H9 (cell line): ENCODE results near the gene MAD1L1. TPM values are rescaled to one million over a fixed set of nuclear protein-coding genes. Genes with fewer than 3 reads are reported as not detected.

ENCODE experiments used
- DNase-seq: peaks from one replicate; pipeline ENCODE4 v3.0.0-alpha.2; 2017
- H2AFZ ChIP-seq: one replicate; pipeline ENCODE4 v1.6.1; 2013; ENCODE audit warnings: mild to moderate bottlenecking, low read length, control low read depth, moderate library complexity
- H2AK5ac ChIP-seq: 2 replicates; pipeline ENCODE4 v1.6.1; 2013; ENCODE audit warnings: low read length, control low read depth, mixed read lengths; ENCODE audit not compliant: insufficient read length
- H2BK120ac ChIP-seq: one replicate; pipeline ENCODE4 v1.6.1; 2013; ENCODE audit warnings: low read depth, mild to moderate bottlenecking, low read length, control low read depth, inconsistent platforms; ENCODE audit not compliant: poor library complexity, severe bottlenecking
- H2BK12ac ChIP-seq: 2 replicates; pipeline ENCODE4 v1.6.1; 2013; ENCODE audit warnings: low read length, control low read depth, mixed read lengths, low read depth; ENCODE audit not compliant: insufficient read length
- H2BK15ac ChIP-seq: 2 replicates; pipeline ENCODE4 v1.6.1; 2013; ENCODE audit warnings: low read depth, low read length, control low read depth
- H2BK20ac ChIP-seq: one replicate; pipeline ENCODE4 v1.6.1; 2013; ENCODE audit warnings: low read depth, mild to moderate bottlenecking, low read length, control low read depth, inconsistent platforms; ENCODE audit not compliant: poor library complexity, severe bottlenecking
- H2BK5ac ChIP-seq: 2 replicates; pipeline ENCODE4 v1.6.1; 2013; ENCODE audit warnings: low read length, control low read depth, mixed read lengths; ENCODE audit not compliant: insufficient read length
- H3K14ac ChIP-seq: 2 replicates; pipeline ENCODE4 v1.6.1; 2013; ENCODE audit warnings: low read length, control low read depth; ENCODE audit not compliant: insufficient read depth
- H3K18ac ChIP-seq: 2 replicates; pipeline ENCODE4 v1.6.1; 2013; ENCODE audit warnings: low read depth, mild to moderate bottlenecking, mixed read lengths, low read length, control low read depth; ENCODE audit not compliant: insufficient read length
- H3K23ac ChIP-seq: 2 replicates; pipeline ENCODE4 v1.6.1; 2013; ENCODE audit warnings: low read length, control low read depth, mixed read lengths, low read depth; ENCODE audit not compliant: insufficient read length
- H3K23me2 ChIP-seq: 2 replicates; pipeline ENCODE4 v1.6.1; 2013; ENCODE audit warnings: low read depth, mild to moderate bottlenecking, mixed read lengths, low read length, control low read depth; ENCODE audit not compliant: insufficient read length, poor library complexity, severe bottlenecking
- H3K27ac ChIP-seq: 2 replicates; pipeline ENCODE4 v1.5.1; 2013; ENCODE audit warnings: low read length, control low read depth, mixed read lengths, low read depth; ENCODE audit not compliant: insufficient read length
- H3K27me3 ChIP-seq: 2 replicates; pipeline ENCODE4 v1.6.1; 2013; ENCODE audit warnings: low read length, control low read depth, inconsistent platforms; ENCODE audit not compliant: insufficient read depth
- H3K4ac ChIP-seq: 2 replicates; pipeline ENCODE4 v1.6.1; 2013; ENCODE audit warnings: low read depth, mild to moderate bottlenecking, control low read depth, inconsistent platforms, low read length, moderate library complexity
- H3K4me1 ChIP-seq: 2 replicates; pipeline ENCODE4 v1.6.1; 2013; ENCODE audit warnings: low read length, control low read depth, inconsistent platforms; ENCODE audit not compliant: insufficient read depth
- H3K4me2 ChIP-seq: 2 replicates; pipeline ENCODE4 v1.6.1; 2013; ENCODE audit warnings: low read length, control low read depth, mixed read lengths; ENCODE audit not compliant: insufficient read length, insufficient read depth
- H3K56ac ChIP-seq: 2 replicates; pipeline ENCODE4 v1.6.1; 2013; ENCODE audit warnings: low read depth, mild to moderate bottlenecking, mixed read lengths, low read length, control low read depth; ENCODE audit not compliant: insufficient read length
- H3K79me1 ChIP-seq: 2 replicates; pipeline ENCODE4 v1.6.1; 2013; ENCODE audit warnings: low read depth, mild to moderate bottlenecking, moderate library complexity, low read length, control low read depth, inconsistent platforms; ENCODE audit not compliant: insufficient read depth, poor library complexity, severe bottlenecking
- H3K79me2 ChIP-seq: 2 replicates; pipeline ENCODE4 v1.6.1; 2013; ENCODE audit warnings: low read length, control low read depth, inconsistent platforms; ENCODE audit not compliant: insufficient read depth
- H3K9ac ChIP-seq: 2 replicates; pipeline ENCODE4 v1.6.1; 2013; ENCODE audit warnings: low read length, control low read depth, mixed read lengths; ENCODE audit not compliant: insufficient read length; ENCODE audit errors: extremely low read depth
- H3K9me3 ChIP-seq: one replicate; pipeline ENCODE4 v1.6.1; 2013; ENCODE audit warnings: low read depth, low read length, inconsistent platforms; ENCODE audit not compliant: control insufficient read depth
- H3T11ph ChIP-seq: one replicate; pipeline ENCODE4 v1.6.1; 2013; ENCODE audit warnings: mild to moderate bottlenecking, low read length, control low read depth, inconsistent platforms
- H4K20me1 ChIP-seq: one replicate; pipeline ENCODE4 v1.6.1; 2013; ENCODE audit not compliant: control insufficient read depth, insufficient read length, insufficient read depth
- H4K5ac ChIP-seq: 2 replicates; pipeline ENCODE4 v1.6.1; 2013; ENCODE audit warnings: low read depth, mild to moderate bottlenecking, mixed read lengths, low read length, control low read depth; ENCODE audit not compliant: insufficient read length
- H4K8ac ChIP-seq: replicated peaks from 2 replicates; pipeline ENCODE4 v1.6.1; 2013; ENCODE audit warnings: low read length, control low read depth, mixed read lengths, low read depth; ENCODE audit not compliant: insufficient read length
- H4K91ac ChIP-seq: 2 replicates; pipeline ENCODE4 v1.6.1; 2013; ENCODE audit warnings: low read depth, mild to moderate bottlenecking, moderate library complexity, mixed read lengths, low read length, control low read depth; ENCODE audit not compliant: insufficient read length
- H3K27ac Mint-ChIP-seq, 3 experiments: 2 replicates in 2 of 3; 3 replicates in 1 of 3; pipeline ENCODE4 v1.8.0; 2020 to 2021; ENCODE audit warnings: mixed read lengths in 3 of 3, mild to moderate bottlenecking in 1 of 3, moderate library complexity in 1 of 3
- H3K27me3 Mint-ChIP-seq: 2 replicates; pipeline ENCODE4 v1.8.0; 2021; ENCODE audit warnings: low read depth, mild to moderate bottlenecking, moderate library complexity, mixed read lengths
- H3K36me3 Mint-ChIP-seq, 3 experiments: 2 replicates in 2 of 3; 3 replicates in 1 of 3; pipeline ENCODE4 v1.8.0; 2020 to 2021; ENCODE audit warnings: low read depth in 3 of 3, mixed read lengths in 3 of 3; ENCODE audit not compliant: insufficient read depth in 1 of 3
- H3K4me1 Mint-ChIP-seq, 2 experiments: 2 replicates each; pipeline ENCODE4 v1.8.0; 2020; ENCODE audit warnings: mixed read lengths in 2 of 2
- H3K4me3 Mint-ChIP-seq, 2 experiments: 2 replicates in 1 of 2; 3 replicates in 1 of 2; pipeline ENCODE4 v1.8.0; 2020 to 2021; ENCODE audit warnings: mild to moderate bottlenecking in 2 of 2, mixed read lengths in 2 of 2, moderate library complexity in 1 of 2
- H3K9me3 Mint-ChIP-seq, 2 experiments: 2 replicates in 1 of 2; 3 replicates in 1 of 2; pipeline ENCODE4 v1.8.0; 2020; ENCODE audit warnings: mild to moderate bottlenecking in 2 of 2, mixed read lengths in 2 of 2, moderate library complexity in 1 of 2
- WGBS: extraction: QIAGEN DNeasy Blood & Tissue Kit; methylation state at CpG from one replicate; pipeline ENCODE4 v1.1.7; 2013; ENCODE audit warnings: missing lambda C conversion rate, low lambda C conversion rate, mixed read lengths; ENCODE audit not compliant: insufficient read length; ENCODE audit errors: extremely low coverage; 5-methylcytosine and 5-hydroxymethylcytosine counted together
- total RNA-seq: library from RNA; stranded (reverse); gene quantifications from 2 replicates; pipeline ENCODE4 v1.2.1, GENCODE V29; 2021
- TF ChIP-seq, protein P1 (sequence below): fragments of 200-600 bp; sonication (generic); conservative IDR thresholded peaks from 3 replicates; pipeline ENCODE4 v1.8.0; 2021; ENCODE audit warnings: antibody characterized with exemption, mild to moderate bottlenecking

MAD1L1 gene
- total RNA-seq, 1 experiment from 2014 or later: 39.0 TPM

- no peak overlapping the region for H3K27ac ChIP-seq
- Mint-ChIP-seq H3K27ac (no peak overlapping the region), H3K4me1 (peaks cover 0 to 12% of the 10 kb centered on the region in 2 experiments; a peak in 2 of 4 replicates), H3K27me3 (no peaks in the 10 kb centered on the region; the same call in 1 of the 2 replicates), H3K9me3 (peaks cover 5 to 7% of the 10 kb centered on the region in 2 experiments), H3K36me3 (peaks cover 15 to 23% (median 19%) of the 10 kb centered on the region in 3 experiments), H3K4me3 (no peak overlapping the region)
- no peak overlapping the region for H3K14ac ChIP-seq
- no peak overlapping the region for H2BK12ac ChIP-seq
- H2BK5ac ChIP-seq: no peak overlapping the region
- no peaks in the 10 kb centered on the region for H3K27me3 ChIP-seq
- no peak overlapping the region for H4K8ac ChIP-seq
- no peak overlapping the region for H3K4ac ChIP-seq
- H2BK15ac ChIP-seq: no peak overlapping the region
- no peak overlapping the region for H2AK5ac ChIP-seq
- H3K56ac ChIP-seq: no peak overlapping the region
- H3K79me2 ChIP-seq: no peaks in the 10 kb centered on the region
- no peak overlapping the region for H3K18ac ChIP-seq
- H3K79me1 ChIP-seq: no peaks in the 10 kb centered on the region
- H3K4me1 ChIP-seq: no peaks in the 10 kb centered on the region
- H3K9me3 ChIP-seq: peaks cover 3% of the 10 kb centered on the region
- no peak overlapping the region for H4K91ac ChIP-seq
- TF ChIP-seq, protein P1, sequence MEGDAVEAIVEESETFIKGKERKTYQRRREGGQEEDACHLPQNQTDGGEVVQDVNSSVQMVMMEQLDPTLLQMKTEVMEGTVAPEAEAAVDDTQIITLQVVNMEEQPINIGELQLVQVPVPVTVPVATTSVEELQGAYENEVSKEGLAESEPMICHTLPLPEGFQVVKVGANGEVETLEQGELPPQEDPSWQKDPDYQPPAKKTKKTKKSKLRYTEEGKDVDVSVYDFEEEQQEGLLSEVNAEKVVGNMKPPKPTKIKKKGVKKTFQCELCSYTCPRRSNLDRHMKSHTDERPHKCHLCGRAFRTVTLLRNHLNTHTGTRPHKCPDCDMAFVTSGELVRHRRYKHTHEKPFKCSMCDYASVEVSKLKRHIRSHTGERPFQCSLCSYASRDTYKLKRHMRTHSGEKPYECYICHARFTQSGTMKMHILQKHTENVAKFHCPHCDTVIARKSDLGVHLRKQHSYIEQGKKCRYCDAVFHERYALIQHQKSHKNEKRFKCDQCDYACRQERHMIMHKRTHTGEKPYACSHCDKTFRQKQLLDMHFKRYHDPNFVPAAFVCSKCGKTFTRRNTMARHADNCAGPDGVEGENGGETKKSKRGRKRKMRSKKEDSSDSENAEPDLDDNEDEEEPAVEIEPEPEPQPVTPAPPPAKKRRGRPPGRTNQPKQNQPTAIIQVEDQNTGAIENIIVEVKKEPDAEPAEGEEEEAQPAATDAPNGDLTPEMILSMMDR: no peak
- H4K5ac ChIP-seq: no peak overlapping the region
- H3K4me2 ChIP-seq: no peak overlapping the region
- H4K20me1 ChIP-seq: no peaks in the 10 kb centered on the region
- WGBS: no CpG with 5 or more reads among the region's 13 CpGs
- no peak overlapping the region for H2BK20ac ChIP-seq
- H2AFZ ChIP-seq: no peak overlapping the region
- no peak overlapping the region for H3T11ph ChIP-seq
- no peak for DNase-seq
- H3K23ac ChIP-seq: no peak overlapping the region
- no peak overlapping the region for H3K9ac ChIP-seq
- no peaks in the 10 kb centered on the region for H3K23me2 ChIP-seq
- H2BK120ac ChIP-seq: no peak overlapping the region
These were observed 167.2 kb downstream of the MAD1L1 start for GRCh38 chr7:2065528-2065927.
